Measurements from ENCODE around the gene ARAP2. TPM values are rescaled to one million over a fixed set of nuclear protein-coding genes. Genes with fewer than 3 reads are reported as not detected.

Gene ARAP2
- total RNA-seq, 1 experiment from 2014 or later: 30.0 TPM

- intact Hi-C loops (cut with micrococcal nuclease; ENCODE audit: unreplicated experiment): loop anchor here (5.0 kb wide), 1 partner anchor 47 kb away; the partner anchor contains the start of gene ARAP2
- CTCF ChIA-PET: no interaction called here
- no TSS peak for BruUV-seq (replicated peaks)
- Mint-ChIP-seq H3K4me3 (ENCODE audit: low read depth, unreplicated experiment) (no peak overlapping the region), H3K27ac (ENCODE audit: unreplicated experiment) (no peak overlapping the region), H3K27me3 (ENCODE audit: unreplicated experiment) (no peaks in the 10 kb centered on the region), H3K36me3 (ENCODE audit: insufficient read depth, unreplicated experiment) (no peaks in the 10 kb centered on the region), H3K4me1 (ENCODE audit: low read depth, unreplicated experiment) (peaks cover 10% of the 10 kb centered on the region), H3K9me3 (ENCODE audit: low read depth, unreplicated experiment) (no peaks in the 10 kb centered on the region)
- DNase-seq: no peak
- TF ChIP-seq CTCF (IDR thresholded peaks at IDR 0.05; ENCODE audit: unreplicated experiment): no peak
These were observed 44.6 kb upstream of the ARAP2 start for GRCh38 chr4:36288731-36289426.

GRCh38 chr4:36286481-36286871, 42.2 kb upstream of the ARAP2 start:
- Mint-ChIP-seq H3K36me3 (ENCODE audit: insufficient read depth, unreplicated experiment) (no peaks in the 10 kb centered on the region), H3K27me3 (ENCODE audit: unreplicated experiment) (no peaks in the 10 kb centered on the region), H3K27ac (ENCODE audit: unreplicated experiment) (no peak overlapping the region), H3K4me1 (ENCODE audit: low read depth, unreplicated experiment) (peaks cover 15% of the 10 kb centered on the region), H3K9me3 (ENCODE audit: low read depth, unreplicated experiment) (no peaks in the 10 kb centered on the region), H3K4me3 (ENCODE audit: low read depth, unreplicated experiment) (no peak overlapping the region)
- CTCF ChIA-PET: interaction anchor here (0.9 kb wide), 1 partner anchor 107 kb away, joined by 4 read pairs; no protein-coding TSS in a partner anchor
- intact Hi-C loops (cut with micrococcal nuclease; ENCODE audit: unreplicated experiment): loop anchor here (5.0 kb wide), 1 partner anchor 44 kb away; the partner anchor contains the start of gene ARAP2
- no peak for TF ChIP-seq CTCF (IDR thresholded peaks at IDR 0.05; ENCODE audit: unreplicated experiment)
- BruUV-seq (replicated peaks): no TSS peak
- no peak for DNase-seq

- no peak for DNase-seq
- peaks cover 19% of the 10 kb centered on the region for H3K4me1 Mint-ChIP-seq (ENCODE audit: low read depth, unreplicated experiment)
- intact Hi-C loops (cut with micrococcal nuclease; ENCODE audit: unreplicated experiment): loop anchor here (5.0 kb wide), 1 partner anchor 44 kb away; the partner anchor contains the start of gene ARAP2
- H3K27ac Mint-ChIP-seq (ENCODE audit: unreplicated experiment): no peak overlapping the region
- TF ChIP-seq CTCF (IDR thresholded peaks at IDR 0.05; ENCODE audit: unreplicated experiment): no peak
- H3K9me3 Mint-ChIP-seq (ENCODE audit: low read depth, unreplicated experiment): no peaks in the 10 kb centered on the region
- CTCF ChIA-PET: interaction anchor here (0.5 to 0.9 kb wide), 2 partner anchors 86 to 106 kb away, joined by 3 to 4 read pairs; no protein-coding TSS in a partner anchor
- no peaks in the 10 kb centered on the region for H3K27me3 Mint-ChIP-seq (ENCODE audit: unreplicated experiment)
- no TSS peak for BruUV-seq (replicated peaks)
- H3K36me3 Mint-ChIP-seq (ENCODE audit: insufficient read depth, unreplicated experiment): no peaks in the 10 kb centered on the region
- H3K4me3 Mint-ChIP-seq (ENCODE audit: low read depth, unreplicated experiment): no peak overlapping the region
These were observed 41.6 kb upstream of the ARAP2 start for GRCh38 chr4:36285784-36286480.

- BruUV-seq (replicated peaks): no TSS peak
- Mint-ChIP-seq H3K36me3 (ENCODE audit: insufficient read depth, unreplicated experiment) (no peaks in the 10 kb centered on the region), H3K9me3 (ENCODE audit: low read depth, unreplicated experiment) (no peaks in the 10 kb centered on the region), H3K27me3 (ENCODE audit: unreplicated experiment) (no peaks in the 10 kb centered on the region), H3K27ac (ENCODE audit: unreplicated experiment) (no peak overlapping the region), H3K4me1 (ENCODE audit: low read depth, unreplicated experiment) (peaks cover 19% of the 10 kb centered on the region), H3K4me3 (ENCODE audit: low read depth, unreplicated experiment) (no peak overlapping the region)
- CTCF ChIA-PET: no interaction called here
- no peak for TF ChIP-seq CTCF (IDR thresholded peaks at IDR 0.05; ENCODE audit: unreplicated experiment)
- intact Hi-C loops (cut with micrococcal nuclease; ENCODE audit: unreplicated experiment): no loop called here
- DNase-seq: no peak
These were observed 39.7 kb upstream of the ARAP2 start for GRCh38 chr4:36283912-36284465.
